ENCODE results near the gene WNK1.

The WNK1 gene

GRCh38 chr12:793711-794110 is 41.3 kb downstream of the WNK1 start:
- no peak for TF ChIP-seq CTCF (IDR thresholded peaks at IDR 0.05; ENCODE audit: insufficient read depth, low read depth, low read length, missing control alignments)
- no peak overlapping the region for H3K4me3 ChIP-seq (ENCODE audit: low read depth, low read length)
- no peak for DNase-seq (ENCODE audit: low read depth)

- no peak overlapping the region for H3K4me3 ChIP-seq (ENCODE audit: low read depth, low read length)
- peak; percentile 26 for DNase-seq (ENCODE audit: low read depth)
- no peak for TF ChIP-seq CTCF (IDR thresholded peaks at IDR 0.05; ENCODE audit: insufficient read depth, low read depth, low read length, missing control alignments)
These were observed 42.9 kb downstream of the WNK1 start for GRCh38 chr12:795305-795704.

DNA sequence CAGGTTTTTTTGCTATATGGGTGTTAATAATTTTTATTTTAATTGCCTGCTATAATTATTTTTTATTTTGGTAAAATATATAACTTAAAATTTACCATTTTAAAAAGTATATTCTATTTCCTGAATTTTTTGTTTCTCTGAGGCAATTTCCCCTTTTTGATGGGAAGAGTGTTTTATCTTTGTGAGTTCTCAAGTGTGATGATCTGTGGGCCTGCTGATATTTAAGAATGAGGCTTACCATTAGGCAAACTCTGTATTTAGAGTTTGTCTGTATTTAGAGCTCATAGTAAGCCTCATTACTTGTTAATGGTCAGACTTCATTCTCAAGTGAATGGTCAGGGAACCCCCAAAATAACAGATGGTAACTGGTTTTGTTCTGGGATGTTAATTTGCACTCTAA is 48.0 kb downstream of the WNK1 start:
- TF ChIP-seq CTCF (IDR thresholded peaks at IDR 0.05; ENCODE audit: insufficient read depth, low read depth, low read length, missing control alignments): no peak
- no peak for DNase-seq (ENCODE audit: low read depth)
- no peak overlapping the region for H3K4me3 ChIP-seq (ENCODE audit: low read depth, low read length)

DNA sequence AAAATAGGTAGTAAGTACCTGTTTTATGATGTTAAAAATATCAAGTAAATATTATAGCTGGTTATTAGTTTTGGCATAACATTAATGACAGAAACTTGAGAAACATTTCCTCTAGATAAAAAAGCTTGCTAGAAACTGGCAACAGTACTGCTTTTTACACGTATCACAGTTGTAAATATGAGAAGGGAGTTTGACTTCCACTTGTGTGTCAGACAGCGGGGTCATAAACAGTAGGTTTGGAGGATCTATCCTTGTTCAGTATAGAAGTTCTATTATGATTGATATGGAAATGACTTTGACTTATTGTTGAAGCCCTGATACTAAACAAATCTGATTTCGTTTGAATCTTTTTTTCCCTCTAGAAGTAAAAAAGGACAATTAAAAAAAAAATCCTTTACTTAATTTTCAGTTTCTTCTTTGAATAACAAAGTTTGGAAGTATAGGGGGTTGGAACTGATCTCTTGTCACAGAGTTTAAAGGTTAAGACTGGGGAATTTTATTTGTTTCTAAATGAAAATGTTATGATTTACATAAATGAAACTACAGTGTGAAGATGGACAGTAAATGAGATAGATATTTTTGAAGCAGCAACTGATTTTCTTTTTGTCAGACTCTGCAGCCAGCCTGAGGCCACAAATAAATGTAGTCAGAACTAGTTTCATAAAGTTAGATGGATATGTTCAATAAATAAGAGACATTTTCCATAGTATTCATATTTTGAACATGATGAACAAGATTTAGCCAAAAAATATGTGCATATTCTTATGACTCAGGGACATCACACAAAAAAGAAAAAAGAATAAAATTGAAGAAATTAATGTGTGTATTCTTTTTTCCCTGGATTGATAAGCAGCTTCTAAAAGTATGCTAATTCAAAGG is 50.1 kb downstream of the WNK1 start:
- H3K4me3 ChIP-seq (ENCODE audit: low read depth, low read length): peak overlapping the region; percentile 23
- no peak for TF ChIP-seq CTCF (IDR thresholded peaks at IDR 0.05; ENCODE audit: insufficient read depth, low read depth, low read length, missing control alignments)
- DNase-seq (ENCODE audit: low read depth): peak; percentile 31

GRCh38 chr12:805022-805632 is 52.7 kb downstream of the WNK1 start:
- DNase-seq (ENCODE audit: low read depth): peak; percentile 29
- H3K4me3 ChIP-seq (ENCODE audit: low read depth, low read length): no peak overlapping the region

DNA sequence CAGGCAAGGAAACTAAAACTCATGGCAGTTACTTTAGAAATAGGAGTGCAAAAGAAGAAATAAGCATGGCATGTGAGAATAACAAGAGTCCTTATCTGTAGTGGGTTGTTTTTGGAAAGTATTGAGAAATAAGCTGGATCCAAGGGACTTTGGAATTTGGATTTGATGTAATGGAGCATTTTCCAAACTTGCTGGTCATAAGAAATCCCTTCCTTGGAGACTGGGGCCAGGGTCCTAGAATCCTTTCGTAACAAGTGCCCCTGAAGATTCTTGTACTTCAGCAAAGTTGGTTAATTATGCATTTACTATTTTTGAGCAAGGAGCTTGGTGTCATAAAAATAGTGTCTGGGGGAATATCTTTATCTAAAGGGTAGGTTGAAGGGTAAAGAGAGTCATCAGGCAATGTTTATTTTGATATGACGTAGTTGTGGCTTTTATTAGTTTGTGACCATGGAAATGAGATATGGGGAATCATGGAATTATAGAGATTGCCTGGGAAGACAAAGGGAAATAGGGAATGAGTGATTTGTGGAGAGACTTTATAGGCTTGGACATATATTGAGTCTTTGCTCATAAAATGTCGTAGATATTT is 53.9 kb downstream of the WNK1 start:
- no peak for DNase-seq (ENCODE audit: low read depth)
- no peak for TF ChIP-seq CTCF (IDR thresholded peaks at IDR 0.05; ENCODE audit: insufficient read depth, low read depth, low read length, missing control alignments)
- H3K4me3 ChIP-seq (ENCODE audit: low read depth, low read length): no peak overlapping the region

More at GRCh38 chr12:805022-805632, 52.7 kb downstream of the WNK1 start:
- TF ChIP-seq CTCF (IDR thresholded peaks at IDR 0.05; ENCODE audit: insufficient read depth, low read depth, low read length, missing control alignments): no peak
